ENCODE measurements around the gene OTC.
A peak's percentile ranks its signal among the peaks of the same experiment; 100 is the strongest.

The OTC gene

DNA sequence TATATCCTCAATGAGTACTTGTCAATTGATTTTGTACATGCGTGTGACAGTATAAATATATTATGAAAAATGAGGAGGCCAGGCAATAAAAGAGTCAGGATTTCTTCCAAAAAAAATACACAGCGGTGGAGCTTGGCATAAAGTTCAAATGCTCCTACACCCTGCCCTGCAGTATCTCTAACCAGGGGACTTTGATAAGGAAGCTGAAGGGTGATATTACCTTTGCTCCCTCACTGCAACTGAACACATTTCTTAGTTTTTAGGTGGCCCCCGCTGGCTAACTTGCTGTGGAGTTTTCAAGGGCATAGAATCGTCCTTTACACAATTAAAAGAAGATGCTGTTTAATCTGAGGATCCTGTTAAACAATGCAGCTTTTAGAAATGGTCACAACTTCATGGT lies at the start of gene OTC:
Gene OTC (plus strand): TSS at position 243 of the 400 bp plus-strand sequence. CDS start 93 bp downstream, at position 336.
- DNase-seq (ENCODE audit: low read depth): no peak

GRCh38 chrX:38304010-38304409 lies 48.4 kb upstream of the OTC start:
- DNase-seq (ENCODE audit: low read depth): no peak

- DNase-seq (ENCODE audit: low read depth): no peak
Measured at GRCh38 chrX:38305971-38306370, 46.4 kb upstream of the OTC start.

DNA sequence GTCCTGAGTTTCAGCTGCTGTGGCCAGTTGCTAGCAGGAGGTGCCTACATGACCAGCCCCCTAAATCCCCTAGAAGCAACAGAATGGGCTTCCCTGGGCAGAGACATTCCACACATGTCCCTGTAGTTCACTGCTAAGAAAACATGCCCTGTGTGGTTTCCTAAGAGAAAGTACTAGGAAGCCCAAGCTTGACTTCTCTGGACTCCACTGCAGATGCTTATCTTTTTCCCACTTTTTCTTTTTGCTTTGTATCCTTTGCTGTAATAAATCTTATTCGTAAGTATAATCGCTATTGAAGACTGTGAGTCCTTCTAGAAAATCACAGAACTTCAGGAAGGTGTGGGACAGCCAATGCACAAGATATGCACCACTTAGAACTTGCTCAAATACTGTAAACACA lies 40.7 kb upstream of the OTC start:
- no peak for DNase-seq (ENCODE audit: low read depth)

- DNase-seq (ENCODE audit: low read depth): peak; percentile 67
Measured at GRCh38 chrX:38312436-38312835, 40.0 kb upstream of the OTC start.

DNA sequence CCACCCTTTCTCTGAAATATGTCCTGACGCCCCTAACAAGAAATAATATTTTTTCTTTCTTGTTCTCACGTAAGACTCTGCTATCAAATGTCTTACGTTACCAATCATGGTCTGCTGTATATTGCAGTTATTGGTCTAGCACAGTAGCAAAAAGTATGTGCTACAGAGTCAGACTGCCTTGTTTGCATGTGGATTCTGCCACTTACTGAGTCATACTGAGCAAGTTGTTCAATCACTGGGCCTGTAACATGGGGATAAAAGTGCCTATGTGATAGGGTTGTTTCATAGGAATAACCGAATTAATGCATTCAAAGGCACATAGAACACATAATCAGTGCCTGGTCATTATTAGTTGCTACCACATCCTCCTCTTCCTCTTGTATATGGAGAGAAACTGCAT lies 39.2 kb upstream of the OTC start:
- no peak for DNase-seq (ENCODE audit: low read depth)

DNA sequence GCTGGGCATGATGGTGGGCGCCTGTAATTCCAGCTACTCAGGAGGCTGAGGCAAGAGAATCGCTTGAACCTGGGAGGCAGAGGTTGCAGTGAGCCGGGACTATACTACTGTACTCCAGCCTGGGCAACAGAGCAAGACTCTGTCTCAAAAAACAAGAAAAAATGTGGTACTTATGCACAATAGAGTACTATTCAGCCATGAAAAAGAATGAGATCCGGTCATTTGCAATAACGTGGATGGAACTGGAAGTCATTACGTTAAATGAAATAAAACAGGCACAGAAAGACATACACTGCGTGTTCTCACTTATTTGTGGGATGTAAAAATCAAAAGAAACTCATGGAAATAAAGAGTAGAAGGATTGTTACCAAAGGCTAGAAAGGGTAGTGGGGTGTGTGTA lies 37.2 kb upstream of the OTC start:
- no peak for DNase-seq (ENCODE audit: low read depth)

DNA sequence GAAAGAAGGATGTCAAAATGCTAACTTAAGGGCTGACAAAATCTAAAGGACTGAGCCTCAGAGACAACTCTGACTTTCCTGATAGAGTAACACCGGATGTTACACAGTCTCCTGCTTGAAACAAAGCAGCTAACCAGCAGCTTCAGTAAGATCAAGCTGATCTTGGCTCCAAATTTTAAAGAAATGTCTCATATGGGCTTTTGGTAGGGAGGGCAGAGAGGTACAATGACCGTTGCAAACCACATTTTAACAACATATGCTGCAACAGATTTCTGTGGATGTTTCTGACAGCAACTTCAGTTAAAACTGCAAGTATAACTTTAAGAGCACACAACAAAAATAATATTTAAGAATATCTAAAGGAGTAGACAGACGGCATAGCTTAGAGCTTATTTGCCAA lies 34.2 kb upstream of the OTC start:
- no peak for DNase-seq (ENCODE audit: low read depth)

- DNase-seq (ENCODE audit: low read depth): no peak
Measured at GRCh38 chrX:38318606-38319005, 33.8 kb upstream of the OTC start.

GRCh38 chrX:38320819-38321218 lies 31.6 kb upstream of the OTC start:
- DNase-seq (ENCODE audit: low read depth): no peak

DNA sequence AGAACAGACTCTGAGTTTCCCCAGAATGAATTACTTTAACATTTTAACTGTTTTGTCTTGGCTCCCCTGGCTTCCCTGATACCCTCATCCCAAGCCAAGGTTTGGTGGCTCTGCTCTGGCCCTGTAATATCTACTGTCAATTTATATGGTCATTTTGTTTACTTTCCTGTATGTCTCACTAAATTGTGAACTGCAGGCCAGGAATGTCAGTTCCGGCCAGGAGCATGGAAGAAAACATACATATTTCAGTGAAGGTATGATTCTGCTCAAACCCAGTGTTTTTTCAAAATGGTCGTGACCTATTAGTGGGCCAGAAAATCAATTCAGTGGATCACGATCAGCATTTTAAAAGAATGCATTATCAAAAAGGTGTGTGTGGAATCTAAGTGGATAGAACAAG lies 26.3 kb upstream of the OTC start:
- DNase-seq (ENCODE audit: low read depth): no peak

DNA sequence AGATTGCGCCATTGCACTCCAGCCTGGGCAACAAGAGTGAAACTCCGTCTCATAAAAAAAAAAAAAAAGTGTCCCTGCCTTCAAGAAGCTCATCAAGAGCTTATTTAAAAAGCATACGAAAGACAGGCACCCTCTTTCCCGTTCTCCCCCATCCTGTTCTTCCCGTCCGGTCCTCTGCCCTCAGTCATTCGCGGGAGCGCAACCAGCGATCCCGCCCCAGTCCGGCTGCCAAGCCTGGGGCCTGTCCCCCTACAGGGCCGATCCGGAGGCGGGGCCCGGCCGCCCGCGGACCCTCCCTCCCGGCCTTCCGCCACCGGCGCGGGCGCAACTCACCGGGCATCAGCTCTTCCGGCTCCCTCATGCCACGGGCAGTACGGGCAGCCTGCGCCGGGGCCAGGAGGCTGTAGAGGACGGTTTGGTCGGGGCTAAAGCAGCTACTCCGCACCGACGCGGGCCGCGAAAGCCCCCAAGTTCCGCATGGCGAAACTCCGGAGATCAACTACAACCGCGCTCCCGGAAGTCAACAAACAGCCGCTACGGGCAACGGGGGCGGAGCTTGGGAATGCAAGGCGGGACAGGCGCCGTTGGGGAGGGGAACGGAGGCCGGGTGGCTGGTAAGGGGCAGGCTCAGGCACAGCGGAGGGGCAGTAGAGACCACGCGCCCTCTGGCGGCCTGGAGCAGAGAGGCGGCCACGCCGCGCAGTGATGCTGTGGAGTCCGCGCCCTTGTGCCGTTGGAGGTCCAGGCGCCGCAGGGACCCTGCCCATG lies 25.2 kb upstream of the OTC start, which contains the start of gene RPGR:
Gene RPGR (minus strand): TSS at position 503 of the 768 bp plus-strand sequence. CDS start 142 bp downstream, at position 361.
- peak; percentile 80 for DNase-seq (ENCODE audit: low read depth)

DNA sequence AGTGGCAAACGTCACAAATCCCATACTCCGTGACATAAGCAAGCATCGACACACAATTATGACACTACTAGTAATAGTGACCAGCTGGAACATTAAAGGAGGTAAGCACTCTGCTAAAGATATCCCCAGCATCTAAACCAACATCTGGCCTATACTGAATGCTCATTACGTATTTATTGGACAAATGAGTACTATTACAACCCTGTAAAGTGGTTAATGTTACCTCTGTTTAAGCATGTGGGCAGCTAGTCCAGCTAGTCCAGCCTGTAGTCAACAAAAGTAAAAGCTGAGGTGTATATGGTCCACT lies 24.7 kb upstream of the OTC start:
- no peak for DNase-seq (ENCODE audit: low read depth)

DNA sequence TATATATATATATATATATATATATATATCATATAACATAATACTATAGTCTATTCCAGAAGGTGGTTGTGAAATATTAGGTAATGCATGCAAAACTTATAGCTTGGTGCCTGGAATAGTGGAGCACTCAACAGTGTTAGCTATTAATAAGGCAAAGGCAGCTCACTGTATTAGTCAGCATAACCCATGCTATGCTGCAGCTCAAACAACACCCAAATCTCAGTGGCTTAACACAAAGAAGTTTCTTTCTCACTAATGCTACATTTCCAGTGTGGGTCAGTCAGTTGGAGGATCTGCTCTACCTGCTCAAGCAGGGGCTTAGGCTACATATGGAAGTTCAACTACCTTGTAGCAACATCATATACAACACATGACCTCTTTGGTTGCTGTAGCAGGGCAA lies 19.9 kb upstream of the OTC start:
- DNase-seq (ENCODE audit: low read depth): no peak

DNA sequence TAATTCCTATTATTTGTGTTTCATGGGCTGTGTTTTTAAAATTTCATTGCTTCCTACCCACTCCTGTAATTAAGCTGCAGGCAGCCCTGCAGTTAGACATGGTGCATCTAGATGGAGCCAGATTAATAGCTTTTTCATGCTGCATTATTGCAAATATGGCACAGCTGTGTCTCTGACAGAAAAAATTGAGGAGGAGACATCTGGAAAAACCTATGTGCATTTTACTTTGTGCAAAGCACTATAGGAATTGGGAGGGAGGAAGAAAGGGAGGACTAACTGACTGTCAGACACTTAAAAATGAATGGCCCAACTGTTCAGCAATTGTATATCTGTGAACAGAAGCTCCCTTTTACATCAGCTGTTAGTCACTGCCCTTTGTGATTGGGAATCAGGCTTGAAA lies 17.0 kb upstream of the OTC start:
- DNase-seq (ENCODE audit: low read depth): no peak

DNA sequence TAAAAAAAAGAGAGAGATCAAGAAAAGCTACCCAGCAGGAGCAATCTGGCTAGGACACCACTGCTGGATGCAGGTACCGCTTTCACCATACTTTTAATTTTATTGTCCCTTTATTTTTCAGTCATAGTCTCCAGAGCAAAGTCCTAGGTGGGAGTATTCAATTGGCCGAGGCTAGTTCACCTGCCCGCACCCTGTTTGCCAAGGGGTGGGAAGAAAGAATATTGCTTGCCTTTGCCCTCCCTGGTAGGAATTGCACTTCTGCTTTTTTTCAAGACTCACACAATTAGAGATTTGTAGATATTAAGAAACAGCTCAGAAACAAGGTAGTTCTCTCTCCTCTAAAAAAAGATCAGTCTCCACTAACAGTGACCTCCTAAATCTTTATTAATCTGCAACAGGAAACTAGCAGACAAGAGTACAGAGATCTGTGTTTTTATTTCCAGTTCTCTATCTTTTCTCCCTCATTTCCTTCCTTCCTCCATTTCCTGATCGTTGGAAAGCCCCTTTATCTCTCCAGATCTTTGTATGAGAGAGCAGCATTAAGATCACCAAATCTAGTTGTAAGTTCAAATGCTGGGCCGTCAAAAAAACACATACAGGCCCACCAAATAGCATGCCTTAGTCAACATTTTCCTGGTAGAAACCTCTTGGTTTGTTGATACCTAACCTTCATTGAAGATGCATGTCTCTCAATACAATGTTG lies 15.7 kb upstream of the OTC start:
- DNase-seq (ENCODE audit: low read depth): no peak

DNA sequence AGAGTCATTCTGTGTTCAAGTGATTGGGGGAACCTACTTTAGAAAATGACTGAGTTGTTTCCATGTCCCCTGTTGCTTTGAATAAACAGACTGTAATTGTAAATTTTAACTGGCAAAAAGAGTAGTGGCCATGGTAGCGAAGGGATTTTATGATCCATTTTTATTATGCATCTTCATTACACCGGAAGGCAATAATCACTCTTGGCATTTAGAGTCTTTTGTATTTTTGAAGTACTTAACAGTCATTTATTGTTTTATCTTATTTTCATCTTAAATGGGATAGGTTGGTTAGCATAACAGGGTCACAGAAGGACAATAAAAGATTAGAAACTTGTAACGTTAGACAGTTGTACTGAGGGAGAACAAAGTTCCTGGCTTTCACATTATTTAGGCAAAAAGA lies 11.0 kb upstream of the OTC start:
- no peak for DNase-seq (ENCODE audit: low read depth)

DNA sequence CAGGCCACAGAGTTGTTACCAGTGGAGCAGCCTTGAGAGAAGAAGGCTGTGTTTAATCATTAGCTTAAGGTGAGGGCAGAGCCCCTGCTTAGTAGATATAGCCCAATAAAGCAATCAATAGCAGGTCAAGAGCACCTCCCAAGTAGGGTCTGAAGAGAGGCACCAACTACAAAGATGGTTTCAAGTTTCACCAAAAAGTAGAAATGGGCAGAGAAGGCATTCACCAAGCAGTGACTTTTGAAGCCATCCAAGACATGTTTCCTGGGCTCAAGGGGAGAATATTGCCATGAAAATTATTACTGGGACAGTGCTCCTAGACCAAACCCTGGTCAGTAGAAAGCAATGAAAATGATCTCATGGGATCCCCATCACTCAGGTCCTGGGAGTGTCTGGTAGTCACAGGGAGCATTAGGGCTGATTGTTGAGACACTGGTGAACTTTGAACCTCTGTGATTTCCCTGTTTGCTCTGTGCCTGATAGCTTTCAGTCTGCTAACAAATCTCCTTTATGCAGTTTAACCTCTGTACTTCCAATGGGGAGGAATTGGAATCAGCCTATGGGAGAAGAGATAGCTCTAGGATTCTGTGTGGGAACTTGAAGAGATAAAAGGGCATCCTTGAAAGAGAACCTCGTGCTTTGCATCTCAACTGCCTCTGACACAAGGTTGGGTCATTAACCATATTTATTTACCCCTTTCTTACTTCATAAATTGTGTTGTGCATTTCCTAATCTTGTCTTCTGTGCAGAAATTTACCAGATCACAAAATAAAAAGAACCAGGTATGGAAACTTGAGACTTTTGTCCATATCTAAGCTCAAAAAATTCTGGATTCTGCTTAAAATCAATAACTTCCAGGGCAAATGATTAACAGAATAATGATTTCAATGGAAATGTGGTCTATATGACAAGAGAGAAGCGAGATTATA lies 9.3 kb upstream of the OTC start:
- DNase-seq (ENCODE audit: low read depth): no peak

DNA sequence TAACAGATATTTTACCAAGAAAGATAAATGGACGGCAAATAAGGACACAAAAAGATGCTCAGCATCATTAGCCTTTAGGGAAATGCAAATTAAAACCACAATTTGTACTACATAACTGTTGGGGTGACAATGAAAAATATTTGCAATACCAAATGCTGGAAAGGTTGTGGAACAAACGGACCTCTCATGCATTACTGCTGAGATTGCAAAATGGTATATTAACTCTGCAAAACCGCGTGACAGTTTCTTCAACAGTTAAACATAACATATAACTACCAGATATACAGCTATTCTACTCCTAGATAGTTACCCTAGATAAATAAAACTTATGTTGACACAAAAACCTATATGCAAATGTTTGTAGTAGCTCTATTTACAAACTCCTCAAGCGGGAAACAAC lies 6.3 kb upstream of the OTC start:
- no peak for DNase-seq (ENCODE audit: low read depth)

DNA sequence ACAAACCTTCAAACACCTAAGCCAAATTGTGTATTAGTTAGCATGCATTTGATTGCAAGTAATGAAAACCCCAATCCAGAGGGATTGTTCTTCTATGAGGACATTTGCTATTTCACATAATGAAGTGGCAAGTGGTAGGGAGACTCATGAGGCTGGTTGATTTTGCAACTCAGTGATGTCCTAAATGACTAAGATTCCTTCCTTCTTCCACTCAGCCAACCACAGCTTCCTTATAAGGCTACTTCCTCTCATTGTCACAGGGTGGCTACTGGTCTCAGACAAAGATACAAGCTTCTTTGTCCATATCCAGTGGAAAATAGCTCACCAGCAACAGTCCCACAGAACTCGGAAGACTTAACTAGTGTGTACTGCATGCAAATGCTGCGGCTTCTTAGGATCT lies 5.3 kb upstream of the OTC start:
- DNase-seq (ENCODE audit: low read depth): peak; percentile 17

DNA sequence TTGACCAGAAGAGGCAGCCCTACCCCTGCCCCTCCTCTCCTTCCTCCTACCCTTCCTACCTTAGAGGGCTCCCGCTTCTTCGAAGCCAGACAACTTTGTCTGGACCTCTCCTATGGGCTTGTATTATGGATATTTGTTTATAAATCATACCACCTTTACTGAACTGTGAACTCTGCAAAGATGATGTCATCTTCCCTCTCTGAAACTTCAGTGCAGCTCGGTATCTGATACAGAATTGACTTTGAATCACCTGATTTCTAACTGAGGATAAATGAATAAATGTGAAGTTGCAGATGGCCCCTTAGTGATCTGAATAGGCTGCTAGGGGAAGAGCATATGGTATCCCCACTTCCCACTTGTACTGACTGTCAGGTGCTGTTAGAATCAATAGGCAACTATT lies 1.1 kb upstream of the OTC start:
- DNase-seq (ENCODE audit: low read depth): no peak

DNA sequence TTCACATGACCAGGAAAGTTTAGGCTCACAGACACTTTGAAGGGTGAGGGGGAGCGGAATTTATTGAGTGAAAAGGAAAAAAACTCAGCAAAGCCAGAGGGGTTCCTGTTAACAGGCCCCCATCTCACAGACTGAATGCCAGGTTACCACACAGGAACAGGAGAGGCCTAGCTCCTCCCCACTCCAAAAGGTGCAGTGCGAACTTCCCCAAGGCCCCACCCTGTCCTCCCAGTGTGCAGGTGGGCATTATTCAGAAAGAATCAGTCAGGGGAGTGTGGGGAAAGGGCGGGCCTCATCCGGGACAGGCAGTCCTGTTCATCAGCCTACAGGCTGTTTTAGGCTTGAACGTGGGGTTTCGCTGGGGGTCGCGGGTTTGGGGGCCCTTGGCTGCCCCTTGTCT lies 4.0 kb downstream of the OTC start:
- DNase-seq (ENCODE audit: low read depth): no peak

All from GM04504 (cell line).